Fibroblast of skin of right biceps (primary cell): ENCODE data around the gene CA10.

ENCODE experiments used
- DNase-seq: peaks from one replicate; pipeline ENCODE4 v3.0.0-alpha.2; 2013

CA10 gene

GRCh38 chr17:51630101-51630671 is 528.3 kb downstream of the CA10 start:
- DNase-seq, result no peak

GRCh38 chr17:51629232-51629631 is 529.3 kb downstream of the CA10 start:
- DNase-seq, result no peak

GRCh38 chr17:51627779-51628178 is 530.7 kb downstream of the CA10 start:
- DNase-seq, result no peak

- DNase-seq, result no peak
Measured at GRCh38 chr17:51618476-51618875, 540.0 kb downstream of the CA10 start.

GRCh38 chr17:51617986-51618385 is 540.5 kb downstream of the CA10 start:
- DNase-seq, result no peak

- DNase-seq, result no peak
Measured at GRCh38 chr17:51613255-51613654, 545.3 kb downstream of the CA10 start.

GRCh38 chr17:51612692-51613091 is 545.8 kb downstream of the CA10 start:
- no peak for DNase-seq

GRCh38 chr17:51611585-51611984 is 546.9 kb downstream of the CA10 start:
- DNase-seq, result no peak

GRCh38 chr17:51610834-51611233 is 547.7 kb downstream of the CA10 start:
- DNase-seq, result no peak

GRCh38 chr17:51610155-51610554 is 548.4 kb downstream of the CA10 start:
- DNase-seq, result no peak

GRCh38 chr17:51608251-51608933 is 550.1 kb downstream of the CA10 start:
- DNase-seq, result no peak

- no peak for DNase-seq
Measured at GRCh38 chr17:51607512-51607911, 551.0 kb downstream of the CA10 start.

GRCh38 chr17:51604299-51605020 is 554.1 kb downstream of the CA10 start:
- DNase-seq, result no peak

- DNase-seq, result no peak
Measured at GRCh38 chr17:51601622-51602261, 556.8 kb downstream of the CA10 start.

GRCh38 chr17:51598824-51599223 is 559.7 kb downstream of the CA10 start:
- no peak for DNase-seq

- no peak for DNase-seq
Measured at GRCh38 chr17:51597345-51597744, 561.2 kb downstream of the CA10 start.

- no peak for DNase-seq
Measured at GRCh38 chr17:51595826-51596398, 562.6 kb downstream of the CA10 start.

- no peak for DNase-seq
Measured at GRCh38 chr17:51590071-51590656, 568.4 kb downstream of the CA10 start.

GRCh38 chr17:51588063-51588462 is 570.5 kb downstream of the CA10 start:
- DNase-seq, result no peak

- DNase-seq, result no peak
Measured at GRCh38 chr17:51587516-51587915, 571.0 kb downstream of the CA10 start.

GRCh38 chr17:51585514-51586104 is 572.9 kb downstream of the CA10 start:
- DNase-seq, result no peak

- no peak for DNase-seq
Measured at GRCh38 chr17:51580869-51581268, 577.6 kb downstream of the CA10 start.
